Measurements from ENCODE around the gene TBC1D24.

TBC1D24 gene

DNA sequence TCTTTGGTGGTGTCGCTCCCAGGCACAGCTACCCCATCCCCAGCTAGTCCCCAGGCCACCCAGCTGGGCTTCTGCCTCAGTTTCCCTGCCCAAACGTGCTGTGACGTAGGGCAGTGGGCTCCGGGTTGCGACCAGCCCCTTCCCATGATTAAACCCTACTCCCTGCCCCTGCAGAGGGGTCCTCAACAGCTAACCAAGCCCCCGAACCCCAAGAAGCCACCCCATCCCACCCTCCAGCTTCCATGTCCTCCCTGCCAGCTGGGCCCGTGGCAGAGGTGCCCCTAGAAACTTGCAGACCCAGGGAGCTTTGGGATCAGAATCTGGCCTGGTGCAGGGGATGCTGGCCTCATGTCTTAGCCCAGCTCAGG is 4.7 kb upstream of the TBC1D24 start:
- no peak for FAIRE-seq
- no peak for DNase-seq (ENCODE audit: insufficient read length, low spot score)
- no peak for TF ChIP-seq CTCF (IDR thresholded peaks at IDR 0.05; ENCODE audit: insufficient read depth, missing control alignments)

DNA sequence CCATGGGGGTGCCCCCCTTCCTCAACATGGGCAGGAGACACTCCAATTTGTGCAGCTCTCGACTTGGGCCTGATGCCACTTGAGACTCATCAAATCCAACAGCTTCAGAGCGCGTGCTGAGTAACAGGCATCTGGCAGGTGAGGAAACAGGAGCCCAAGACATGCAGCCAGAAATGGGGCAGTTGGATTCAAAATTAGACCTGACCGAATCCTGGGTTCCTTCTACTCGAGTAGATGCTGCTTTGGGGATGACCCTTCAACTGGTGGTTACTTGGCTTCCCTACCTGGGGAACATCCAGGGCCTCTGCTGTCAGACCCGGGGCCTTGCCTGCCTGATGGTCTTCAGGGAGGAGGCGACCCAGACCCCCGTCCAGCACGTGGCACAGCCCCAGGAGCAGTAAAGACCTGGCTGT is 4.3 kb upstream of the TBC1D24 start:
- no peak for TF ChIP-seq CTCF (IDR thresholded peaks at IDR 0.05; ENCODE audit: insufficient read depth, missing control alignments)
- FAIRE-seq (no peak), DNase-seq (ENCODE audit: insufficient read length, low spot score) (no peak)

DNA sequence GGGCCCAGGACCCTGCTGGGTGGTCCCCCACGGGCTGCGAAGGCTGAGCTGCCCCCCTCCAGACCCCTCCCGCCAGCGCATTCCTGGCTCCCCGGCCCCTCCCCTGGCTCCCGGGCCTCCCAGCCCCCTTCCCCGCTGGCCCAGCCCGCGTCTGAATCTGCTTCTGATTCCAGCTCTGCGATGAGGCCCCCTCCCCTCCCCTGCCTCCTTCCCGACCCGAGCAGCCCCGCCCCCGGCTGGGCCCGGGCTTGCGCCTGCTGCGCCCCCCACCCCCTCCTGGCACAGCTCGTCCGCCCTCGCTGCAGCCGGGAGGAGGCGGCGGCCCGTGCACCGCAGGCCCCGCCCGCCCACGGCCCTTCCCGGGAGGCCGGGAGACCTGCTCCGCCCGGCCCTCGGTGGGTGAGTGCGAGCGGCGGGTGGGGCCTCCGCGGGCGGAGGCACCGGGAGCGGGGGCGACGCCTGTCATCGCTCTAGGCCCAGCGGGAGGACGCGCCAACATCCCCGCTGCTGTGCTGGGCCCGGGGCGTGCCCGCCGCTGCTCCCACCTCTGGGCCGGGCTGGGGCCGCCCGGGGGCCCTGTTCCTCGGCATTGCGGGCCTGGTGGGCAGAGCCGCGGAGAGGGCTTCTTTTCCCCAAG is 3.8 kb upstream of the TBC1D24 start, which contains the start of gene NTN3:
Gene NTN3 (plus strand): TSS at position 282 of the 637 bp plus-strand sequence. CDS start 405 bp downstream, outside the sequence.
- DNase-seq (ENCODE audit: insufficient read length, low spot score) (peak; percentile 83), FAIRE-seq (no peak)
- no peak for TF ChIP-seq CTCF (IDR thresholded peaks at IDR 0.05; ENCODE audit: insufficient read depth, missing control alignments)

DNA sequence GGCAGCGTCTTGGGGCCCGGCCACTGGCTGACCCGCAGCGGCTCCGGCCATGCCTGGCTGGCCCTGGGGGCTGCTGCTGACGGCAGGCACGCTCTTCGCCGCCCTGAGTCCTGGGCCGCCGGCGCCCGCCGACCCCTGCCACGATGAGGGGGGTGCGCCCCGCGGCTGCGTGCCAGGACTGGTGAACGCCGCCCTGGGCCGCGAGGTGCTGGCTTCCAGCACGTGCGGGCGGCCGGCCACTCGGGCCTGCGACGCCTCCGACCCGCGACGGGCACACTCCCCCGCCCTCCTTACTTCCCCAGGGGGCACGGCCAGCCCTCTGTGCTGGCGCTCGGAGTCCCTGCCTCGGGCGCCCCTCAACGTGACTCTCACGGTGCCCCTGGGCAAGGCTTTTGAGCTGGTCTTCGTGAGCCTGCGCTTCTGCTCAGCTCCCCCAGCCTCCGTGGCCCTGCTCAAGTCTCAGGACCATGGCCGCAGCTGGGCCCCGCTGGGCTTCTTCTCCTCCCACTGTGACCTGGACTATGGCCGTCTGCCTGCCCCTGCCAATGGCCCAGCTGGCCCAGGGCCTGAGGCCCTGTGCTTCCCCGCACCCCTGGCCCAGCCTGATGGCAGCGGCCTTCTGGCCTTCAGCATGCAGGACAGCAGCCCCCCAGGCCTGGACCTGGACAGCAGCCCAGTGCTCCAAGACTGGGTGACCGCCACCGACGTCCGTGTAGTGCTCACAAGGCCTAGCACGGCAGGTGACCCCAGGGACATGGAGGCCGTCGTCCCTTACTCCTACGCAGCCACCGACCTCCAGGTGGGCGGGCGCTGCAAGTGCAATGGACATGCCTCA is 3.1 kb upstream of the TBC1D24 start:
- no peak for FAIRE-seq
- DNase-seq (ENCODE audit: insufficient read length, low spot score) = no peak
- no peak for TF ChIP-seq CTCF (IDR thresholded peaks at IDR 0.05; ENCODE audit: insufficient read depth, missing control alignments)

DNA sequence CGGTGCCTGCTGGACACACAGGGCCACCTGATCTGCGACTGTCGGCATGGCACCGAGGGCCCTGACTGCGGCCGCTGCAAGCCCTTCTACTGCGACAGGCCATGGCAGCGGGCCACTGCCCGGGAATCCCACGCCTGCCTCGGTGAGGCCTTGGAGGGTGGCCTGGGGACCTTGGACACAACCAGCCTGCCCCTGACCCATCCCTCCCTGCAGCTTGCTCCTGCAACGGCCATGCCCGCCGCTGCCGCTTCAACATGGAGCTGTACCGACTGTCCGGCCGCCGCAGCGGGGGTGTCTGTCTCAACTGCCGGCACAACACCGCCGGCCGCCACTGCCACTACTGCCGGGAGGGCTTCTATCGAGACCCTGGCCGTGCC is 2.5 kb upstream of the TBC1D24 start:
- FAIRE-seq (no peak), DNase-seq (ENCODE audit: insufficient read length, low spot score) (no peak)
- TF ChIP-seq CTCF (IDR thresholded peaks at IDR 0.05; ENCODE audit: insufficient read depth, missing control alignments) = no peak

- no peak for TF ChIP-seq CTCF (IDR thresholded peaks at IDR 0.05; ENCODE audit: insufficient read depth, missing control alignments)
- FAIRE-seq = no peak
- no peak for DNase-seq (ENCODE audit: insufficient read length, low spot score)
Observed at GRCh38 chr16:2472885-2473445, 2.0 kb upstream of the TBC1D24 start.

Data from D721Med (cell line).